HG03159 (cell line): ENCODE results near the gene NRM.
"Not testable (repeated sequence)": the region's sequence is repeated elsewhere in the genome, so short reads cannot be mapped to it uniquely, and the experiment has no call there.

Experiments used
- ATAC-seq: cut with Tn5 transposase; IDR thresholded peaks from one replicate; pipeline ENCODE4 v1.9.1; 2021; ENCODE audit warnings: mild to moderate bottlenecking, moderate library complexity; ENCODE audit not compliant: unreplicated experiment

The NRM gene

GRCh38 chr6:30672445-30673253, 18.1 kb downstream of the NRM start, which contains the start of gene DHX16:
Gene DHX16, minus strand, starts transcription at chr6:30673006. Its CDS starts 165 bp downstream, at chr6:30672841.
- ATAC-seq: peak; percentile 63

GRCh38 chr6:30670760-30671527, 19.8 kb downstream of the NRM start:
- no peak for ATAC-seq

GRCh38 chr6:30666300-30666699, 24.5 kb downstream of the NRM start:
- not testable (repeated sequence) for ATAC-seq

- no peak for ATAC-seq
Observed at GRCh38 chr6:30664994-30665767, 25.6 kb downstream of the NRM start.

- ATAC-seq: not testable (repeated sequence)
Observed at GRCh38 chr6:30657922-30658321, 32.9 kb downstream of the NRM start.

GRCh38 chr6:30657454-30657853, 33.3 kb downstream of the NRM start:
- ATAC-seq: no peak

GRCh38 chr6:30656513-30656912, 34.3 kb downstream of the NRM start:
- ATAC-seq: no peak

GRCh38 chr6:30655743-30656094, 35.1 kb downstream of the NRM start:
- ATAC-seq: no peak

GRCh38 chr6:30654798-30655742, 35.7 kb downstream of the NRM start:
- no peak for ATAC-seq

- ATAC-seq: no peak
Observed at GRCh38 chr6:30651143-30651542, 39.6 kb downstream of the NRM start.

- peak; percentile 57 for ATAC-seq
Observed at GRCh38 chr6:30647242-30648116, 43.3 kb downstream of the NRM start.

- ATAC-seq: peak; percentile 59
Observed at GRCh38 chr6:30646450-30647241, 44.1 kb downstream of the NRM start, which contains the start of gene C6orf136. Gene C6orf136, plus strand, starts transcription at chr6:30647133. Its CDS starts 99 bp downstream, at chr6:30647232.

GRCh38 chr6:30645989-30646388, 44.8 kb downstream of the NRM start:
- no peak for ATAC-seq

- no peak for ATAC-seq
Observed at GRCh38 chr6:30644769-30645168, 46.0 kb downstream of the NRM start.

GRCh38 chr6:30643656-30644055, 47.1 kb downstream of the NRM start:
- no peak for ATAC-seq

GRCh38 chr6:30641048-30641447, 49.7 kb downstream of the NRM start:
- ATAC-seq: no peak

- no peak for ATAC-seq
Observed at GRCh38 chr6:30640481-30640880, 50.3 kb downstream of the NRM start.
